Activated T-cell treated with anti-CD3 and anti-CD28 coated beads for 24 hours (primary cell): ENCODE data around the gene VPS35L.

ENCODE experiments used
- DNase-seq: peaks from one replicate; pipeline ENCODE4 v3.0.0-alpha.2; 2020; ENCODE audit warnings: low read depth

Gene VPS35L, protein sequence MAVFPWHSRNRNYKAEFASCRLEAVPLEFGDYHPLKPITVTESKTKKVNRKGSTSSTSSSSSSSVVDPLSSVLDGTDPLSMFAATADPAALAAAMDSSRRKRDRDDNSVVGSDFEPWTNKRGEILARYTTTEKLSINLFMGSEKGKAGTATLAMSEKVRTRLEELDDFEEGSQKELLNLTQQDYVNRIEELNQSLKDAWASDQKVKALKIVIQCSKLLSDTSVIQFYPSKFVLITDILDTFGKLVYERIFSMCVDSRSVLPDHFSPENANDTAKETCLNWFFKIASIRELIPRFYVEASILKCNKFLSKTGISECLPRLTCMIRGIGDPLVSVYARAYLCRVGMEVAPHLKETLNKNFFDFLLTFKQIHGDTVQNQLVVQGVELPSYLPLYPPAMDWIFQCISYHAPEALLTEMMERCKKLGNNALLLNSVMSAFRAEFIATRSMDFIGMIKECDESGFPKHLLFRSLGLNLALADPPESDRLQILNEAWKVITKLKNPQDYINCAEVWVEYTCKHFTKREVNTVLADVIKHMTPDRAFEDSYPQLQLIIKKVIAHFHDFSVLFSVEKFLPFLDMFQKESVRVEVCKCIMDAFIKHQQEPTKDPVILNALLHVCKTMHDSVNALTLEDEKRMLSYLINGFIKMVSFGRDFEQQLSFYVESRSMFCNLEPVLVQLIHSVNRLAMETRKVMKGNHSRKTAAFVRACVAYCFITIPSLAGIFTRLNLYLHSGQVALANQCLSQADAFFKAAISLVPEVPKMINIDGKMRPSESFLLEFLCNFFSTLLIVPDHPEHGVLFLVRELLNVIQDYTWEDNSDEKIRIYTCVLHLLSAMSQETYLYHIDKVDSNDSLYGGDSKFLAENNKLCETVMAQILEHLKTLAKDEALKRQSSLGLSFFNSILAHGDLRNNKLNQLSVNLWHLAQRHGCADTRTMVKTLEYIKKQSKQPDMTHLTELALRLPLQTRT

DNA sequence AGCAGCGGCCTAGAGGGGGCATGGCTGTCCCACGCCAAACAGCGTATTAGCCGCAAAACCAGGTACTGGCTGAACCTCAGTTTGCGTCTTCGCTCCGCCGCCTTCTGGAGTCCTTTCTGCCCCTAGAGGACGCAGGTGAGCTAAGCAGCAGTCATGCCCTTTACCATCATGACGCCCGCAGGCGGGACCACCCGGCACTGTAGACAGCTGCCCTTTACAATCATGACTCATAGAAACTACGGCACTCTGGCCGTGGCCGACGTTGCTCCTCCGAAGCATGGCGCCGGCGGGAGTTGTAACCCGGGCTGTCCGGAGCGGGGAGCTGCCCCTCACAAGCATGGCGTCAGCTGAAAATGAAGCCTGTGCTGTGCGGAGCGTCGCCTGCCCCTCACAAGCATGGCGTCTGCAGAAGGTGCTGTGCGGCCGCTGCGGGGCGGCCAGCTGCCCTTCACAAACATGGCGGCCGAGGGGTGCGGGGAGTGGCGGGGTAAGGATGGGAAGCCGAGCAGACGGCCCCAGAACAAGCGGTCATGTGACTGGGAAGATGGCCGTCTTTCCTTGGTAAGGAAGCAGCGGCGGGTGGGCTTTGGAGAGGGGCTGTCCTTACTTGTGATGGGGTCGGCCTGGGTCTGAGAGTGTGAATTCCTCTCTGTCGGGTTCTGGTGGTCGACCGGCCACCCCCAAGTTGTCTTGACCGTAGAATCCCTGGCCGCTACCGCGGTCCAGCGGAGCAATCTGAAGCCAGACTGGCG lies at the start of gene VPS35L:
Gene VPS35L (plus strand): TSS at position 518 of the 752 bp plus-strand sequence. CDS start 27 bp downstream, at position 545.
- DNase-seq = peak; percentile 94

DNA sequence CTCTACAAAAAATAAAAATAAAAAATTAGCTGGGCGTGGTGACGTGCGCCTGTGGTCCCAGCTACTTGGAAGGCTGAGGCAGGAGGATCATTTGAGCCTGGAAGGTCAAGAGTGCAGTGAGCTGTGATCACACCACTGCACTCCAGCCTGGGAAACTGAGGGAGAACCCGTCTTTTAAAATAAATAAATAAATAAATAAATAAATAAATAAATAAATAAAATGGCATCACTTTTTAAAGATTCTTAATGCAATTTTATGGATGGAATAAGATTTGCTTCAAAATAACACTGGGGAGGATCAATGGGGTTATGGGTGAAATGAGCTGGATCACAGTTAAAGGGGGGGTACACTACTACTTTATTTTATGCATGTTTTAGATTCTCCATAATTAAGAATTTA lies 48.5 kb upstream of the VPS35L start:
- no peak for DNase-seq

DNA sequence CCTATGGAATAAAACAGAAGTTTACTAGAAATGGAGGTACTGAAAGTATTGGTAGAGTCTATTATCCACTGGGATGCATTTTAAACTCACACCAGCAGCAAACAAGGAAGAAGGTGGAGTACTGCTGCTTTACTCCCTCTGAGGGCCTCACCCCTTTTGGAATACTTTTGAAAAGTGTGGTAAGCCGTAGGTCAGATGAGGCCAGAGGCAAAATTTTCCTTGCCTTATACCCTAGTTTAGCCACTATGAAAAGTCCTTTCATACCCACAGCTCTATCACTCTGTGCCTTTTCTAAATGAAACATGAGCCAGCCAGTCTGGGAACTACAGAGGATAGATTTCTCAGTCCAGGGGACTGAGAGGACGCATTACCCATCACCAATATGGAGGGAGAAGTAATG lies 47.6 kb upstream of the VPS35L start:
- no peak for DNase-seq

DNA sequence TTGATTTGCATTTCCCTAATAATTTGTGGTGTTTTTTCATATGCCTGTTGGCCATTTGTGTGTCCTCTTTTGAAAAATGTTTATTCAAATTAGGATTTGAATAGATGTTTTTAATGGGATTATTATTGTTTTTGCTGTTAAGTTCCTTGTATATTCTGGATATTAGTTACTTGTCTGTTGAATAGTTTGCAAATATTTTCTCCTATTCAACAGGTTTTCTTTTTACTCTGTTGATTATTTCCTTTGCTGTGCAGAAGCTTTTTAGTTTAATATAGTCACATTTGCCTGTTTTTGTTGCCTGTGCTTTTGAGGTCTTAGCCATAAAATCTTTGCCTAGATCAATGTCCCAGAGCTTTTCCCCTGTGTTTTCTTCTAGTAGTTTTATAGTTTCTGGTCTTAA lies 43.2 kb upstream of the VPS35L start:
- no peak for DNase-seq

DNA sequence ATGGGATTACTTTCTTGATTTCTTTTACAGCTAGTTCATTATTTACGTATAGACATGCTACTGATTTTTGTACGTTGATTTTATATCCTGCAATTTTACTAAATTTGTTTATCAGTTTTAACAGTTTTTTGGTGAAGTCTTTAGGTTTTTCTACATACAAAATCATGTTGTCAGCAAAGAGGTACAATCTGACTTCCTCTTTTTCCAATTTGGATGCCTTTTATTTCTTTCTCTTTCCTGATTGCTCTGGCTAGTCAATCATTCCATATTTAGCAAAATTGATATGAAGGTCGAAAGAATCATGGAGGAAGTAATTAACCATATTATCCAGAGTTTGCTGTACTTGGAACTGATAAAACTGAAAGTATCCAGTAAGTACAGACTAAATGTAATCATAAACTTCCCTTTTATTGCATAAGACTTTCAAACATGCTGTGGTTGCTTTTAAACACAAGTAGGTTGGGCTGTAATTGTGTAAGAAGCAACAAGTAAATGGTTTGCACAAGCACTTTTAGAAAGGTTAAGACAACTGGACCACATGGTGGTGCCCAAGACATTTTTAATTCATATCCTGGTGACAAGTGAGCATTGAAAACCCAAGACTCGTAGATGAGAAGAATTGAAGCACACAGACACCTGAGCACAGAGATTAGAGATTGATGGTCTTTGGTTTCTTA lies 42.0 kb upstream of the VPS35L start:
- DNase-seq = no peak

DNA sequence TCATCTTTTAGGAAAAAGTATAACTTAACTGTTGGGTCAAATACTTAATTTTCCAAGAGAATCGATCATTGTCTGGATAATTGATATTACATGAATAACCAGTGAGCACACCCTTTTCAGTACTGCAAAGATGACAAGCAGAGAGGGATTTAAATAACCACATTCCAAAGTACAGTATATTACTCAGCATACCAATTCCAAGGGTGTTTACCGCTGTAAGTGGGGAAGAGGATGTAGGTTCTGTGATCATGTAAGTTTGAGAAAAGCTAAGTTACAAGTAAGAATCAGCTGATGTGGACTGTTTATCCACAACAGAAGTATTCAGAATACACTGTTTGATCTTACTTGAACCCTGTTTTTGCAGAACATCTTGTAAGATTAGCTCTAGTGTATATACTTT lies 39.7 kb upstream of the VPS35L start:
- DNase-seq = no peak

DNA sequence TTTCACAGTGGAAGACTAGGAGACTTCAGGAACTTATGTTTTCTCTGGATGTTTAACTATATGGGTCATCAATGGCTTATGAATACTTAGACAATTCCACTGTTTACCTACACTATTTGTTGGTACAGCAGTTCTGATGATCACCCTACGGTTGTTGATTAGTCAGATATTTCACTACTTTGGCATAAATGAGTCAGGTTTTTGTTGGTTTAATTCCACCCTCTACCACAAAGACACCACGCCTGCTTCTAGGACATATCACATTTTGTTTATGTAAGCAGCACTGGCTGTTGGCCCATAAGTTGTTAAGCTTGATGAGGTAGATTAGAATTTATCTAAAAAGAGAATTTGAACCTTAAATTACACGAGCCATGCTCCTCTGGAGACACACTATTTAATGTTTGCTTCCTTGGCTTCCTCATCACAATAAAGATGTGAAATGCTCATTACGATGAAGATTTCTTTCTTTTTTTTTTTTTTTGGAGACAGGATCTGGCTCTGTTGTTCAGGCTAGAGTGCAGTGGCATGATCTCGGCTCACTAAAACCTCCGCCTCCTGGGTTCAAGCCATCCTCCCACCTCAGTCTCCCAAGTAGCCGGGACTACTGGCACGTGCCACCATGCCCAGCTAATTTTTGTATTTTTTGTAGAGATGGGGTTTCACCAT lies 37.9 kb upstream of the VPS35L start:
- no peak for DNase-seq

DNA sequence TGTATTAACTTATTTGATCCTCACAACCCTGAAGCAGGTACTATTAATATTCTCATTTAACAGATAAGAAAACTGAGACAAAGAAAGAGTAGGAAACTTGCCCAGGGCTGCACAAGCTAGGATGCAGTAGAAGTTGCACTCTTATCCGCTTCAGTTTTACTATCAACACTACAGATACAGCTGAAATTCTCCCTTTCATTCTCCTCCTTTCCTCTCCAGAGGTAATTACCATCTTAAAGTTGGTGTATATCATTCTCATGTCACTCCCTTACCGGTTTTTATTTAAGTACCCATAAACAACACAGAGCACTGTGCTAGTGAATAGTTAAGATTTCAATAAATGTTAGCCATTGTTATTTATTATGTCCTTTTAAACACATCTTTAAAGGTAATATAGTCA lies 37.1 kb upstream of the VPS35L start:
- DNase-seq = no peak

DNA sequence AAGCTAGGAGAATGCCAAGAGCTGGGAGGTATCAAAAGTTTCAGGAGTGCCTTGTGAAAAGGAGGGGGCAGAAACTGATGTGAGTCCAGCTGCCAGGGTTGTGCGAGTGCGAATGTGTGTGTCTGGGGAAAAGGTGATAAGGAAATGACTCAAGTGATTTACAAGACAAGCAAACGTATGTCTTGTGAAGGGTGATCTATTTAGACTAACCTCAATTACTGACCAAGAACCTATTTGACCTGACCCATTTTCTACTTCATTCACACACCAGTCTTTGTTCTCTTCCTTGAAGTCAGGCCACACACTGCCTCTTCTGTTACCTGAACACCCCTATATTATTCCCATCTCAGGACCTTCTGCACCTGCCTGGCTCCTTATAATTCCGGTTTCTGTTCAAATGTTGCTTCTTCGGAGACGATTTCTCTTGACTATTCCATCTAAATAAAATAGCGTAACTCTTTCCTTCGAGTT lies 34.6 kb upstream of the VPS35L start:
- no peak for DNase-seq

DNA sequence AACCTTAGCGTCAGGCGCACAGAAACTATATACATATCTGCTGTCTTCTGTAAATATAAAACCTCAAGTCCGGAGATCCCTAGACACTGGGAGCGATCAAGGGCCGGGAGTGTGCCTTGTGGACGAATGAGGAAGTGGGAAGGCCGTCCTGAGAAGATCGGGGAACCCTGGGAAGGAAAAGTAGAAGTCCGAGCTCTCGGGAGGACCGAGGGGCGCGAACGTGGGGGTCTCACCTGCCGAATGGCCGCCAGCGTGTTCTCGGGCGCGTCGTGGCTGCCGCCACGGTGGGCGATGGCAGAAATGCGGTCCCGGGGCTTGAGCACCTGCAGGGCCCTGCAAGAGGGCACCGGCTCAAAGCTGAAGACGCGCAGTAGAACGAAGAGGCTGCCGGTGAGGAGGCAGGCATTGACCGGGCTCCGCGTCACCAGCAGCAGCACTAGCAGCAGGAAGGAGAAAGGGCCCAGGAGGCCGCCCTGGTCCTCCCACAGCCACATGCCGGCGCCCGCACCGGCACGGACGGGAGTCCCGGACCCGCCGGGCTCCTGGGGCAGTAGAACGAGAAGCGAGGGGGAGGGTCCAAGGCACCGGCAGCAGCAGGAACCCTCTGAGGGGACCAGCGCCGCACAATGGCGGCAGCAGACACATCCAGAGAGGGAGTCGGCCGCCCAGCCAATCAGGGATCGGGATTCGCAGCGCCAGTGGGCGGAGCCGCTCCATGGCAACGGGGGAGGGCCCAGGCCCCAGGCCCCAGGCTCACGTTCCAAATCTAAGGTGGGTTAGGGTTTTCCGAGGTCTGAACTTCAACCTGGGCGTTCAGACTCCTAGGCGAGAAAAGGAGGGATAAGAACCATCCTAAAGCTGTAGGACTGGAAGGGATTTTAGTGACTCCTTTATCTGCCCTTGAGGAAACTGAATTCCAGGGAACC lies 33.8 kb upstream of the VPS35L start, which contains the start of gene GDE1:
Gene GDE1 (minus strand): TSS at position 628 of the 926 bp plus-strand sequence. CDS start 134 bp downstream, at position 494.
- peak; percentile 92 for DNase-seq

DNA sequence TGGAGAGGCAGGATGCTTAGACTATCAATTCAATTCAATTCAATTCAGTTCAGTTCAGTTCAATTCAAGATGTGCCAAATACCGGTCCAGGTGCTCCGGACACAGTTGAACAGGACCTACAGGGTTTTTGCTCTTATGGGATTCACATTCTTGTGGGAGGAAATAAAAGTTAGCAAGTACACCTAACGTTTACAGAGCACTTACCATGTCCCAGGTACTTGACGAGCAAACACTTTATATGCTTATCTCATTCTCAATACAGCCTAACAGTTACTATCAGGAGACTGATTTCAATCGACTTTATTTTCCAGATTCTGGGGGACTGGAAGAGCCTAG lies 33.1 kb upstream of the VPS35L start:
- DNase-seq = no peak

DNA sequence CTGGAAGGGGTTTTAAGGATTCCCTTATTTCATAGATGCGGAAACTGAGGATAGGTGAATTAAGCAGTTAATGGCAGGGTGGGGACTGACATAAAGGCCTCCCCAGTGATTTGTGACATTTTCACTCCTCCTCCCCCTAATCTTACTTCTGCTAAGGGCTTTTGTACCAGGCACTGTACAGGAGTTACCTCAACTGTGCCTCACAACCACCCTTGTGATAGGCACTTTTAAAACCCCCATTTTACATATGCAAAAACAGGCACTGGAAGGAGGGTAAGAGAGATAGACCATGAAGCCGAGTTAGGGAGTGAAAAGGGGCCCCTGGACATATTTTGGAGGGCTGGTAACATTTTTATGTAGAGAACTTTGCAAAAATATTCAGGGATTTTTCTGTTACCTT lies 32.7 kb upstream of the VPS35L start:
- DNase-seq = no peak

DNA sequence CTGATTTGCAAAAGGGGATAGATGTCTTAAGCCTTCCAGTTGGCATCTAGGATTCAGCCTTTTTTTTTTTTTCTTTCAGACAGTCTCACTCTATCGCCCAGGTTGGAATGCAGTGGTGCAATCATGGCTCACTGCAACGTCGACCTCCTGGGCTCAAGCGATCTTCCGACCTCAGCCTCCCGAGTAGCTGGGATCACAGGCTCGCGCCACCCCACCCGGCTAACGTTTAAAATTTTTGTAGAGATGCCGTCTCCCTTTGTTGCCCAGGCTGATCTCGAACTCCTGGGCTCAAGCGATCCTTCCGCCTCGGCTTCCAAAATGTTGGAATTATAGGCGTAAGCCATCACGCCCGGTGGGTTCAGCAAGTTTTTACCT lies 32.3 kb upstream of the VPS35L start:
- DNase-seq = no peak

DNA sequence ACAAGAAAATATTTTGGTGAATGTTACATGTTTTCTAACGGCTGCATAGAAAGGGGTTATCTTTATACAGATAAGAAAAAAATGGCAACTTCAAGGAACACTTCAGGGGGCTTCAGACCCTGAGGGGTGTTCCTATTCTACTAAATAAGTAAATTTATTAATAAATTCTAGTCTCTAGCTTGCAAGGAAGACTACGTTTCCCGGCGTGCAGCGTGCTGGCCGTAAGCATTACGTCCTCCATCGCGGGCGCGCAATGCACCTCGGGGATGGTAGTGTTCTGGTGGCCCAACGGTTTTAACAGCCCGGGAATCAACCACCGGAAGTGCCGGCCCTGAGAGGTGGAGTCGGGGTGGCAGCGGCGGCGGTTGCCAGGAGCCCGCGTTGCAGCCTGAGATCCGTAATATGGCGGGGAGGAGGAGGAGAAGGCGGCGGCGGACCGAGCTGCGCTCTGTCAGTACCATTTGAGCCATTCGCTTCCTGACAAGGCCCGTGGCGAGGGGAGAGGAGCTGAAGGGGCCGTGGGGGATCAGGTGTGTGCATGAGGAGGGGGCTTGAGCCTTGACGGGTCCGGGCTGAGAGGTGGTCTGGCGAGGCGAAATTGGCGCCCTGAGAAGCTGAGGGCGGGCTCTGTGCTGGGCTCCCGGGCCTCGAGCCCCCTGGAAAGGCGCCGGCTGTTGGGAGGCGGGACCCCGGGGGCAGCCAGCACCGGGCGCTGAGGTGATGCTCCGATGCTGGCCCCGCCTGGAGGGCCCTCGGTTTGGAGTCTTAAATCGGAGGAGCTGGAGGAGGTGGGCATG lies 31.7 kb upstream of the VPS35L start, which contains the start of gene CCP110:
Gene CCP110 (plus strand): TSS at position 384 of the 797 bp plus-strand sequence. CDS start 3,940 bp downstream, outside the sequence.
- peak; percentile 94 for DNase-seq

DNA sequence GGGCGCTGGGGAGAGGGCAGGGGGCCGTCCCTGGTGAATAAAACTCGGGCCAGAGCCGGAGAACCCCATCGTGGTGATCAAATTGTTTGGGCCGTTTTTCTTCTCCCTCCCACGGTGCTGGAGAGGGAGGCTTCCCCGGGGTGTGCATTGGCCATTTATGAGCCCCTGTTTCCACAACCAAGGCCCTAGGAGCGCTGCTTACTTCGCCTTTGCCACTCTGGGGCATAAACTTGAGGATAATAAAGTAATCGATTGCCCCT lies 31.2 kb upstream of the VPS35L start:
- no peak for DNase-seq

DNA sequence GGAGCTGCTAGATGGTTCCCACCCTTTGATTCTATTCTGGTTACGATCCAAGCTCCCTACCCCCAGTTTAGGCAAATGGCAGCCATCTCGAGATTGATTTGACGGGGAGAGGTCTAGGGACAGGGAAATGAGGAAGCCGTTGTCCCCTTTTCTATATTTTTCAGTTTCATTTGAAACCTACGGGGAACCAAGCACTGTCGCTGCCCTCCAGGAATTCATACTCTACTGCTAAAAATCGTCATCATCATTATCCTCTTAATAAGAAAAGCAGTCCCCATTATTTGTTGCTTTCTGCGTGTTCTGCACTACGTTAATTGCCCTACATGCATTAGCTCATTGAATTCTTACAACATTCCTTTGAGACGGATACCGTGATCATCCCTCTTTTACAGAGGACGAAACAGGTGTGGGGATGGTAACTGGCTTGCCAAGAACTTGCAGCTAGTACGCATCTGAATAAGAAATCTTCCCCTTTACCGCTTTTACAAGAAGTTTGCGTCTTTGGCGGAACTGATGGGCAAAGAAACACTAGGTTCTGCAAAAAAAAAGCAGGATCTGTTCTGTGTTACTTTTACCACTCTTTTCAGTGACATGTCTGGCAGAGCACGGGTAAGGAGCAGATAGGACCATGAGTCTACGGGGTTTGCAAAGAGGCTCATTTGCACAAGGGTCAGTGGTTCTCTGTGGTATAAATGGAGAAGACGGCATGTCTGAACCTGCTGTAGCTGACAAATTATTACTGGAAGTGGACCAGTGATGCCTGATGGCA lies 30.7 kb upstream of the VPS35L start:
- DNase-seq = no peak

DNA sequence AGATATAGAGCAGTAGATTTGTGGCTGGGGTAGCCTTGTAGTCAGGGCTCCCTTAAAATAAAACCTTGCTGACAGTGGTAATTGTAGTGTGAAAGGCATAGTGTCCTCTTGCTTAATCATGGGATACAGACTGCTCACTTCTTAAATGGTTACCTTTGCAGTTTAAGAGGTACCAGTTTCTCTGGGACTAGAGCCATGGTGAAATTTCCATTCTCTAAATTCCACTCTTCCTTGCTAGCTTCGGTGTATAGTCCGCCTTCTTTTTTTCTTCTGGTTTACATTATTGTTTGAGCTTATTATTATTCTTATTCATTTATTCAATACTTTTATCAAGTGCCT lies 30.1 kb upstream of the VPS35L start:
- no peak for DNase-seq

DNA sequence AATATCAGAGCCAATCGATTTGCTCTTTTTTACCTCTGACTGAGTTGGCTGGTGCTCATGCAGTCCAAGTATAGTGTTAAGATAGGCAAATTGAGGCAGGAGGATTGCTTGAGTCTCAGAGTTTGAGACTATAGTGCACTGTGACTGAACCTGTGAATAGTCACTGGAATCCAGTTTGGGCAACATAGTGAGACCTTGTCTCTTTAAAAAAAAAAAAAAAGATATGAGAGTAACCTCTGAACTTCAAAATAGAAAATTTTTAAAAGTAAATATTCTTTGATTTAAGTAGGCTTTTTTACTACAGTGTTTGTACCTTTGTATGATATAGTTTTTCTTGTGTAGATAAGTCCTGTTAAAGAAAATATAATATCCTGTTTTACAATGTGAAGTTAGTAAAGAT lies 28.3 kb upstream of the VPS35L start:
- no peak for DNase-seq

DNA sequence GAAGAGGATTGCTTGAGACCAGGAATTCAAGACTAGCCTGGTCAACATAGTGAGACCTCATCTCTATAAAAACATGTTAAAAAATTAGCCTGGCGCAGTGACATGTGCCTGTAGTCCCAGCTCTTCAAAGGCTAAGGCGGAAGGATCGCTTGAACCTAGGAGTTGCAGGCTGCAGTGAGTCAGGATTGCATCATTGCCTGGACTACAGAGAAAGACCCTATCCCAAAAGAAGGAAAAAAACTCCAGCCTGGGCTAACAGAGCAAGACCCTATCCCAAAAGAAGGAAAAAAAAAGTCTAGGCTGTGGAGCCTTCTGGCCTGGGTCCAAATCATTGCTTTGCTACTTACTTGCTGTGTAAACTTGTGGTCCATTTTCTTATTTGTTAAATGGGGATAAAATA lies 26.8 kb upstream of the VPS35L start:
- no peak for DNase-seq
